K562 treated with DMSO at 1 percent for 24 hours (cell line): ENCODE measurements around the gene PTPRQ. TPM values are rescaled to one million over a fixed set of nuclear protein-coding genes. Genes with fewer than 3 reads are reported as not detected.

Source experiments
- total RNA-seq: library from RNA; unstranded; fragments of 300-600 nt; gene quantifications from 2 replicates; pipeline ENCODE4 v1.2.3, GENCODE V29; 2022; ENCODE audit warnings: low read depth; ENCODE audit not compliant: insufficient read depth

Gene PTPRQ
- total RNA-seq: not detected in 2 replicates

GRCh38 chr12:80443974-80444666 lies at the start of gene PTPRQ:
TSS of gene PTPRQ (plus strand) at chr12:80444235. CDS start at chr12:80444346, 111 bp downstream.

DNA sequence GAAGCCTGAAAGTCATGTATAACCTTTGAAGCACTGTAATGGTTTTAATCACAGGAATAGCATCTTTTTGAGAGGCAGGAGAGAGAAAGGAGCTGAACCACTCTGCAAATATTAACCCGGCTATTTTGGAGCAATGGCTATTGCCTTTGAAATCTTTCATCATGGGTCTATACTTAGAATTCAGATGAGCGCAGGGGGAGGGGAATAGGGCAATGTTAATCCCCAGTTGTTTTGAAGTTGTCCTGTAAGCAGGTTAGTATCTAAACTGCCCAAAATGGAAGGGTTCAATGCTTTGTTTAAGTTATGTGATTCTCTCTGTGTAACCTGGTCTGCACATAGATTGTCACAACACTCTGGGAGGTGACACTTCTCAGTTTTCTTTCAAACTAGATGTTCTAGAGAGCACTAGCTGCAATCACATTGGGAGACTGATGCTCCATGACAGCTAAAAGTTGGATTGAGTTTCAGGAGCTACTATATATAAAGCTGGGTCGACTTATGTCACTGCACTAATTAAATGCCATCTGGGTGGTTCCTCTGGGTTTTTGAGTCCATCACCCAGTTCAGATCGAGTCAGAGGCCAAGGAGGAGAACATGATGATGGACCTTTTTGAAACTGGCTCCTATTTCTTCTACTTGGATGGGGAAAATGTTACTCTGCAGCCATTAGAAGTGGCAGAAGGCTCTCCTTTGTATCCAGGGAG lies 263.2 kb downstream of the PTPRQ start, which contains the start of gene MYF6:
TSS of gene MYF6 (plus strand) at position 509 of the 704 bp plus-strand sequence. CDS start at position 595, 86 bp downstream.

DNA sequence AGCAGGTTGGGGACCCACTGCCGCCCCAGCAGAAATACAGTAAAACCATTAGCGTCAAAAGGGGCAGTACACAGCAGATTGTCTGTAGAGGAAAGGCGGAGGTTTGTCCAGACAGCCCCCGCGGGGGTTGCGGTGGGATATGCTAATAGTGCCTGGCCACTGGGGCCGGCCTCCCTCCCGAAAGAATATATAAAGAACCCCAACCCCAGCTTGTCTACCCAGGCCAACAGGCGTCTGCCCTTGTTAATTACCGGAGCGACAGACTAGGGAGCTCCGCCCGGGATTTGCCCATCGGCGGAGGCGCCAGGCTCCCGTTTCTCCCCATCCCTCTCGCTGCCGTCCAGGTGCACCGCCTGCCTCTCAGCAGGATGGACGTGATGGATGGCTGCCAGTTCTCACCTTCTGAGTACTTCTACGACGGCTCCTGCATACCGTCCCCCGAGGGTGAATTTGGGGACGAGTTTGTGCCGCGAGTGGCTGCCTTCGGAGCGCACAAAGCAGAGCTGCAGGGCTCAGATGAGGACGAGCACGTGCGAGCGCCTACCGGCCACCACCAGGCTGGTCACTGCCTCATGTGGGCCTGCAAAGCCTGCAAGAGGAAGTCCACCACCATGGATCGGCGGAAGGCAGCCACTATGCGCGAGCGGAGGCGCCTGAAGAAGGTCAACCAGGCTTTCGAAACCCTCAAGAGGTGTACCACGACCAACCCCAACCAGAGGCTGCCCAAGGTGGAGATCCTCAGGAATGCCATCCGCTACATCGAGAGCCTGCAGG lies 272.8 kb downstream of the PTPRQ start, which contains the start of gene MYF5:
TSS of gene MYF5 (plus strand) at position 217 of the 774 bp plus-strand sequence. CDS start at position 369, 152 bp downstream.

